ENCODE results near the gene KLF16. TPM values are rescaled to one million over a fixed set of nuclear protein-coding genes. Genes with fewer than 3 reads are reported as not detected.

Gene KLF16
- total and polyA plus RNA-seq, 4 experiments from 2014 or later = 0.39 to 19.3 (median 9.6) TPM

GRCh38 chr19:1861599-1862031 is 1.8 kb downstream of the KLF16 start:
- Mint-ChIP-seq H3K9me3 (no peaks in the 10 kb centered on the region), H3K4me3 (peak overlapping the region; percentile 91 to 99 (median 96)), H3K36me3 (peaks cover 0 to 6% of the 10 kb centered on the region in 2 donors), H3K27me3 (no peaks in the 10 kb centered on the region), H3K4me1 (peaks cover 14 to 53% (median 29%) of the 10 kb centered on the region in 4 donors), H3K27ac (peak overlapping the region; percentile 96 to 100 (median 98))
- no peaks in the 10 kb centered on the region for H3K27me3 ChIP-seq (ENCODE audit: insufficient read depth, low read length)
- DNase-seq = no peak
- CTCF ChIA-PET (ENCODE audit: partially characterized antibody) = no interaction called here
- POLR2A ChIA-PET (ENCODE audit: partially characterized antibody) = interaction anchor here (0.8 kb wide), 1 partner anchor 10 kb away, joined by 3 read pairs; no protein-coding TSS in a partner anchor
- peak overlapping the region; percentile 57 to 75 for H3K4me3 ChIP-seq (ENCODE audit: low read length in 2 of 2)
- H3K4me1 ChIP-seq (ENCODE audit: insufficient read depth, low read length) = peaks cover 56% of the 10 kb centered on the region
- H3K27ac ChIP-seq (ENCODE audit: low read depth, low read length) = peak overlapping the region; percentile 81
- no peaks in the 10 kb centered on the region for H3K9me3 ChIP-seq (ENCODE audit: control insufficient read depth in 1 of 2, low read length in 2 of 2)
- intact Hi-C loops (cut with micrococcal nuclease) = loop anchor here (2.0 to 5.0 kb wide), 3 partner anchors 13 to 1064 kb away; partner anchors contain the start of genes MKNK2, PTBP1 and REXO1
- no peaks in the 10 kb centered on the region for H3K36me3 ChIP-seq (ENCODE audit: insufficient read depth, low read length)

- Histone ChIP-seq H3K4me3 (ENCODE audit: low read length in 2 of 2) (peak overlapping the region in 1 of 2 donors; percentile 75), H3K4me1 (ENCODE audit: insufficient read depth, low read length) (peaks cover 62% of the 10 kb centered on the region), H3K36me3 (ENCODE audit: insufficient read depth, low read length) (no peaks in the 10 kb centered on the region), H3K27ac (ENCODE audit: low read depth, low read length) (peak overlapping the region; percentile 81), H3K27me3 (ENCODE audit: insufficient read depth, low read length) (no peaks in the 10 kb centered on the region), H3K9me3 (ENCODE audit: control insufficient read depth in 1 of 2, low read length in 2 of 2) (no peaks in the 10 kb centered on the region)
- H3K9me3 Mint-ChIP-seq = no peaks in the 10 kb centered on the region
- H3K36me3 Mint-ChIP-seq = peaks cover 0 to 6% of the 10 kb centered on the region in 2 donors
- H3K4me3 Mint-ChIP-seq = peak overlapping the region; percentile 91 to 99 (median 96)
- peak overlapping the region; percentile 75 to 100 (median 96) for H3K27ac Mint-ChIP-seq
- intact Hi-C loops (cut with micrococcal nuclease) = loop anchor here (5.0 kb wide), 2 partner anchors 191 to 1064 kb away; partner anchors contain the start of genes MKNK2 and PTBP1
- ChIA-PET POLR2A (ENCODE audit: partially characterized antibody) (interaction anchor here (0.8 to 1.1 kb wide), 2 partner anchors 9 to 15 kb away, joined by 3 to 4 read pairs; no protein-coding TSS in a partner anchor), CTCF (ENCODE audit: partially characterized antibody) (no interaction called here)
- H3K27me3 Mint-ChIP-seq = no peaks in the 10 kb centered on the region
- peaks cover 16 to 59% (median 32%) of the 10 kb centered on the region in 4 donors for H3K4me1 Mint-ChIP-seq
- peak in 1 of 5 donors; percentile 40 for DNase-seq
Observed at GRCh38 chr19:1860821-1861598, 2.4 kb downstream of the KLF16 start.

GRCh38 chr19:1860042-1860775 is 3.2 kb downstream of the KLF16 start:
- Mint-ChIP-seq H3K4me1 (peaks cover 16 to 67% (median 36%) of the 10 kb centered on the region in 4 donors), H3K36me3 (peaks cover 0 to 6% of the 10 kb centered on the region in 2 donors), H3K27me3 (no peaks in the 10 kb centered on the region), H3K27ac (peak overlapping the region; percentile 86 to 99 (median 94)), H3K4me3 (peak overlapping the region in 6 of 8 donors; percentile 39 to 96 (median 56)), H3K9me3 (peaks cover 0 to 2% (median 0%) of the 10 kb centered on the region in 8 donors)
- H3K9me3 ChIP-seq (ENCODE audit: control insufficient read depth in 1 of 2, low read length in 2 of 2) = no peaks in the 10 kb centered on the region
- H3K4me1 ChIP-seq (ENCODE audit: insufficient read depth, low read length) = peaks cover 70% of the 10 kb centered on the region
- no peaks in the 10 kb centered on the region for H3K27me3 ChIP-seq (ENCODE audit: insufficient read depth, low read length)
- ChIA-PET CTCF (ENCODE audit: partially characterized antibody) (no interaction called here), POLR2A (ENCODE audit: partially characterized antibody) (interaction anchor here (0.6 to 1.1 kb wide), 4 partner anchors 16 to 36 kb away, joined by 3 to 4 read pairs (median 3); partner anchors contain the start of gene ABHD17A)
- no peaks in the 10 kb centered on the region for H3K36me3 ChIP-seq (ENCODE audit: insufficient read depth, low read length)
- H3K4me3 ChIP-seq (ENCODE audit: low read length in 2 of 2) = no peak overlapping the region
- peak; percentile 72 to 84 (median 76) for DNase-seq
- intact Hi-C loops (cut with micrococcal nuclease) = loop anchor here (5.0 kb wide), 2 partner anchors 192 to 1063 kb away; partner anchors contain the start of genes MKNK2 and PTBP1
- H3K27ac ChIP-seq (ENCODE audit: low read depth, low read length) = peak overlapping the region; percentile 59

- ChIA-PET POLR2A (ENCODE audit: partially characterized antibody) (interaction anchor here (0.6 to 5.1 kb wide), 3 partner anchors 24 to 1944 kb away, joined by 3 to 41 read pairs (median 3); partner anchors contain the start of gene ABHD17A), CTCF (ENCODE audit: partially characterized antibody) (interaction anchor here (1.3 kb wide), 1 partner anchor 10 kb away, joined by 4 read pairs; the partner anchor contains the start of gene REXO1)
- Mint-ChIP-seq H3K9me3 (peaks cover 0 to 2% (median 0%) of the 10 kb centered on the region in 8 donors), H3K27ac (peak overlapping the region; percentile 83 to 99 (median 91)), H3K36me3 (peaks cover 0 to 8% of the 10 kb centered on the region in 2 donors), H3K4me1 (peaks cover 21 to 73% (median 44%) of the 10 kb centered on the region in 4 donors), H3K27me3 (no peaks in the 10 kb centered on the region), H3K4me3 (peak overlapping the region in 4 of 8 donors; percentile 43 to 70 (median 56))
- intact Hi-C loops (cut with micrococcal nuclease) = no loop called here
- H3K4me1 ChIP-seq (ENCODE audit: insufficient read depth, low read length) = peaks cover 74% of the 10 kb centered on the region
- no peaks in the 10 kb centered on the region for H3K27me3 ChIP-seq (ENCODE audit: insufficient read depth, low read length)
- no peaks in the 10 kb centered on the region for H3K9me3 ChIP-seq (ENCODE audit: control insufficient read depth in 1 of 2, low read length in 2 of 2)
- DNase-seq = no peak
- peak overlapping the region; percentile 59 for H3K27ac ChIP-seq (ENCODE audit: low read depth, low read length)
- no peaks in the 10 kb centered on the region for H3K36me3 ChIP-seq (ENCODE audit: insufficient read depth, low read length)
- no peak overlapping the region for H3K4me3 ChIP-seq (ENCODE audit: low read length in 2 of 2)
Observed at GRCh38 chr19:1859331-1859781, 4.0 kb downstream of the KLF16 start.

GRCh38 chr19:1858412-1859081 is 4.8 kb downstream of the KLF16 start:
- H3K9me3 Mint-ChIP-seq = peaks cover 0 to 2% (median 0%) of the 10 kb centered on the region in 8 donors
- no peaks in the 10 kb centered on the region for H3K36me3 ChIP-seq (ENCODE audit: insufficient read depth, low read length)
- no peak overlapping the region for H3K4me3 ChIP-seq (ENCODE audit: low read length in 2 of 2)
- CTCF ChIA-PET (ENCODE audit: partially characterized antibody) = interaction anchor here (1.3 kb wide), 1 partner anchor 10 kb away, joined by 4 read pairs; the partner anchor contains the start of gene REXO1
- H3K9me3 ChIP-seq (ENCODE audit: control insufficient read depth in 1 of 2, low read length in 2 of 2) = no peaks in the 10 kb centered on the region
- H3K4me1 Mint-ChIP-seq = peaks cover 21 to 74% (median 44%) of the 10 kb centered on the region in 4 donors
- no peaks in the 10 kb centered on the region for H3K27me3 Mint-ChIP-seq
- H3K36me3 Mint-ChIP-seq = peaks cover 0 to 7% of the 10 kb centered on the region in 2 donors
- peak overlapping the region in 7 of 8 donors; percentile 1 to 80 (median 48) for H3K4me3 Mint-ChIP-seq
- H3K27ac ChIP-seq (ENCODE audit: low read depth, low read length) = peak overlapping the region; percentile 73
- no peak for DNase-seq
- peaks cover 82% of the 10 kb centered on the region for H3K4me1 ChIP-seq (ENCODE audit: insufficient read depth, low read length)
- POLR2A ChIA-PET (ENCODE audit: partially characterized antibody) = interaction anchor here (0.6 to 5.1 kb wide), 5 partner anchors 14 to 1945 kb away, joined by 3 to 41 read pairs (median 8); partner anchors contain the start of gene ABHD17A
- no peaks in the 10 kb centered on the region for H3K27me3 ChIP-seq (ENCODE audit: insufficient read depth, low read length)
- H3K27ac Mint-ChIP-seq = peak overlapping the region; percentile 83 to 99 (median 90)
- intact Hi-C loops (cut with micrococcal nuclease) = no loop called here

- Mint-ChIP-seq H3K27me3 (no peaks in the 10 kb centered on the region), H3K4me3 (peak overlapping the region in 7 of 8 donors; percentile 51 to 80 (median 69)), H3K36me3 (peaks cover 0 to 9% of the 10 kb centered on the region in 2 donors), H3K27ac (peak overlapping the region; percentile 76 to 99 (median 87)), H3K9me3 (peaks cover 0 to 2% (median 0%) of the 10 kb centered on the region in 8 donors), H3K4me1 (peaks cover 25 to 81% (median 50%) of the 10 kb centered on the region in 4 donors)
- CTCF ChIA-PET (ENCODE audit: partially characterized antibody) = interaction anchor here (0.6 to 1.4 kb wide), 4 partner anchors 9 to 84 kb away, joined by 3 to 4 read pairs (median 4); partner anchors contain the start of gene REXO1
- peak overlapping the region in 1 of 2 donors; percentile 77 for H3K4me3 ChIP-seq (ENCODE audit: low read length in 2 of 2)
- intact Hi-C loops (cut with micrococcal nuclease) = no loop called here
- DNase-seq = no peak
- no peaks in the 10 kb centered on the region for H3K9me3 ChIP-seq (ENCODE audit: control insufficient read depth in 1 of 2, low read length in 2 of 2)
- H3K4me1 ChIP-seq (ENCODE audit: insufficient read depth, low read length) = peaks cover 90% of the 10 kb centered on the region
- no peaks in the 10 kb centered on the region for H3K27me3 ChIP-seq (ENCODE audit: insufficient read depth, low read length)
- peak overlapping the region; percentile 73 for H3K27ac ChIP-seq (ENCODE audit: low read depth, low read length)
- POLR2A ChIA-PET (ENCODE audit: partially characterized antibody) = interaction anchor here (0.9 to 5.1 kb wide), 7 partner anchors 9 to 228 kb away, joined by 3 to 41 read pairs (median 5); partner anchors contain the start of gene ABHD17A
- no peaks in the 10 kb centered on the region for H3K36me3 ChIP-seq (ENCODE audit: insufficient read depth, low read length)
Observed at GRCh38 chr19:1857648-1858326, 5.6 kb downstream of the KLF16 start.

Data from CD4-positive, alpha-beta memory T cell (primary cell).